ENCODE measurements around the gene DSTYK.
"Not testable (repeated sequence)": the region's sequence is repeated elsewhere in the genome, so short reads cannot be mapped to it uniquely, and the experiment has no call there.

Gene DSTYK

GRCh38 chr1:205217418-205217817 lies 5.9 kb upstream of the DSTYK start:
- DNase-seq (ENCODE audit: low read depth in 2 of 2, low spot score in 1 of 2) = no peak

- no peak for DNase-seq (ENCODE audit: low read depth in 2 of 2, low spot score in 1 of 2)
These were observed 5.1 kb upstream of the DSTYK start for GRCh38 chr1:205216588-205216987.

DNA sequence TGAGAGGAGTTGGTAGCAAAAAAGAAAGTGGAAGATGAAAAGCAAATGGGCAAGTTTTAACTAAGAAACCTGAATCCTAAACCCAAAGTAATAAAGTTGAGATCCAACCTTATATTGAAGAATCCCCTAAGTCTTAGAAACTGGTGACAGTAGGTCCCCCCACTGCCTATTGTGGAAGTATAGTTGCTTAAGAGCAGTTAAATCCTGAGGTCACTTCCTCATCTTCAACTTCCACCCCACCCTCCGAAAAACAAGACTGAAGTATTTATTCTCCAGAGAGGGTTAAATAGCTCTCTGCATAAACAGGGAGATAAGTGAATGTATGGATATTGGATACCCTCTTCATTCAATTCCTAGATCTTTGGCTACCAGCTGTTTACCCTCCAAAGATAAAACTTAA lies 3.3 kb upstream of the DSTYK start:
- DNase-seq (ENCODE audit: low read depth in 2 of 2, low spot score in 1 of 2) = no peak

DNA sequence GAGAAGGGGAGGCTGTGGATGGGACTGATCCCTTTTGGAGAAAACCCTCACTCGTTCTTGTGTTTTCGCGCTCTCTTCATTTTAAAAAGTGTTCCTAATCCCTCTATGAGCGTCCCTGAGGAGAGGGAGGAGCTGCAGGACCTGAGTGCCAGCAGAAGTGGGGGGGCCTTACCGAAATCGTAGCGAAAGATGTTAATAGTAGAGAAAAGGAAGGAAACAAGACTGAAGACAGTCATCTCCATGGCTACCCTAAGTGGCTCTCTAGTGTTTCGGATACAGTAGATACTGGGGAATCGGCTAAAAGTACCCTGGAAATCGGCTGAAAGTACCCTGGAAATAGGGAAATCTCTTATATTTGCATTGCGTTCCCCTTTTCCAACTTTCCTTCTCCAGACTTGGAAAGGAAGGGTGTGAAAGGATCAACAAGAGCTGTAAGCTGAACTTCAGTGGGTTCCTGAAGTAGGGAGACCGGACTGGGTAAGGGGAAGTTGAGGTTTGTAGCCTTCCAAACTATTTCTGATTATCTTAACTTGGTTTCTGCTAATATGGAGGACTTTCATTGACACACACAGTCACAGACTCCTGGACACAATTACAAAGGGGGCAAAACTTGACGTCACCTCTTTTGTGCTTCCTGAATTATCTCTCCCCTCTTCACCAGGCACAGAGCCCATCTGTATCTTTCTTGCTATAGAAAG lies 486 bp upstream of the DSTYK start:
- DNase-seq (ENCODE audit: low read depth in 2 of 2, low spot score in 1 of 2) = no peak

GRCh38 chr1:205210756-205211168 lies 740 bp downstream of the DSTYK start:
- no peak for DNase-seq (ENCODE audit: low read depth in 2 of 2, low spot score in 1 of 2)

DNA sequence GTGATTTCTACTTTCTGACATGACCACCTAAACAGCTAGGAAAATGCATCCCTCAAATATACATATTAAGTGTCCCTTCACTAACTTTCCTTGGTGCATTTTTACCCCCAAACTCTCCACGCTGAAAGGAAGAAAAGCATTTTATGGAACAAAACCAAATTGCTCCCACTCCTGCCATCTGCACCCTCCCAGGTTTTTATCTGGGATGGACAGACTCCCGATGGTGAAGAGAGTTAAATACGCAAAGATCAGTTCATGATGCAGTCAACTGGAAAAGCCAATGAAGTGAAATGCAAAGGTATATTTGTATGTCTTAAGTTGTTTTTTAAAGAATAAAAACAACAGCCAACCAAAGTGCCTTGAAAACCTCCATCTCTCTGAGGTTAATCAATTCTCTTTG lies 2.7 kb downstream of the DSTYK start:
- no peak for DNase-seq (ENCODE audit: low read depth in 2 of 2, low spot score in 1 of 2)

DNA sequence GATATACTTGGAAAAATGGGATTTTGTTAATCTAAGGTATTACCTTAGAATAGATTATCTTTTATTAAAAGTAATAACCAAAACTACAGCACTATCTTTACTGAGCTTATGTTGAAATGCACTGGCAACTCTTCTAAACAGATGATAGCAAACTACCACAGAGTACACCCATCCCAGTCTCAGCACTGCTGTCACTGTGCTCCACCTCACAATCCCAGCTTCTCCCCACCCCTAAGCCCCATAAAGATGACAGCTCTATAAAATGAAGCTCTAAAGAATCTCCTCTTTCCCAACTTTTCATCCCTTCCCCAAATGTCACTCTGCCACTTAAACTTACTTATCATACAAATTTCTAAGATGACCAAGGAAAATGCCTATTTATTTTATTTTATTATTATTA lies 6.4 kb downstream of the DSTYK start:
- no peak for DNase-seq (ENCODE audit: low read depth in 2 of 2, low spot score in 1 of 2)

DNA sequence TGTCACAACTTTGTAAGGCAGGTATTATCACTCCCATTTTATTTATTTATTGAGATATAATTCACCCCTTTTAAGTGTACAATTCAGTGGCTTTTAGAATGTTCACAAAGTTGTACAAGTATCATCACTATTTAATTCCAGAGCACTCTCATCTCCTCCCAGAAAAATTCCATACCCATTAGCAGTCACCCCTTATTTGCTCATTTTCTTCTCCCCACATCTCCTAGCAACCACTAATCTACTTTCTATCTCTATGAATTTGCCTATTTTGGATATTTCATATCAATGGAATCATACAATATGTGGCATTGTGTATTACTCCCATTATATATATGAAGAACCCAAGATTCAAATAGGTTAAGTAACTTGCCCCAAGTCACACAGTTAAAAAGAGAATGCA lies 7.0 kb downstream of the DSTYK start:
- no peak for DNase-seq (ENCODE audit: low read depth in 2 of 2, low spot score in 1 of 2)

GRCh38 chr1:205199931-205200299 lies 11.6 kb downstream of the DSTYK start:
- DNase-seq (ENCODE audit: low read depth in 2 of 2, low spot score in 1 of 2) = no peak

DNA sequence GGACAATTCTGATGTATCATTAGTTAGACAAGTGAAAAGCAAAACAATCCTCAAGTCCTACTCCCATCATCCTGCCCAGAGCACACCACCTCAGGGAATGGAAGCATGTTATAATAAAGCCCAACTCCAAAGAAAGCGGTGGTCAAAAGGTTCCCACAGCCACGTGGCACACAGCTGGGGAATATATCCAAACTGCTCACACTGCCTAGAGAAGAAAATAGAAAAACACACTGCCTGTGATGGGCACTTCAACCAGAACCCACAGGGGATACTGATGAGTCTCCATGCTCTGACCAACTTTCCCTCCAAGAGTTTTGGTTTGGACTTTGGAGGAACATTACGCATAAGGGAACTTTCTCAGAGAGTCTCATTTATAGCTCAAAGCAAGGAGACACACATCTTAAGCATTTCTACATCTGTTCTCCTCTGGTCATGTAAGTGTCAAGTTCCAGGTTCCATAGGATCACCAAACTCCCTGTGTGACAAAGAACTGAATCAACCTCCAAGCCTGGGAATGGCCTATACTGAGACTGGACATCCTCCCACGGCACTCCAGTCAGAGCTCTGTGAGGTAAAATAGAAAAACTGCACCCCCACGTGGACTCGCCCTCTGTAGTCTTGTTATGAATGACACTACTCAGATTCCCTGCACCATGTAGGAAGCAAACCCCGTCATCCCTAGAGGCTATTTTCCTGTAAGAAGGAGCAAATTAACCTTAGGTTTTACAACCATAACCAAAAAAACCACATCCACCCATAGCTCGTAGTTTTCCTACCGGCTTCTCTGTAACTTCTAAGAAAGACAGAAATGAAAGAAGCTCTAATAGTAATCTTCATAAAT lies 12.2 kb downstream of the DSTYK start:
- no peak for DNase-seq (ENCODE audit: low read depth in 2 of 2, low spot score in 1 of 2)

GRCh38 chr1:205192287-205192686 lies 19.2 kb downstream of the DSTYK start:
- no peak for DNase-seq (ENCODE audit: low read depth in 2 of 2, low spot score in 1 of 2)

- DNase-seq (ENCODE audit: low read depth in 2 of 2, low spot score in 1 of 2) = no peak
These were observed 19.9 kb downstream of the DSTYK start for GRCh38 chr1:205191622-205192021.

DNA sequence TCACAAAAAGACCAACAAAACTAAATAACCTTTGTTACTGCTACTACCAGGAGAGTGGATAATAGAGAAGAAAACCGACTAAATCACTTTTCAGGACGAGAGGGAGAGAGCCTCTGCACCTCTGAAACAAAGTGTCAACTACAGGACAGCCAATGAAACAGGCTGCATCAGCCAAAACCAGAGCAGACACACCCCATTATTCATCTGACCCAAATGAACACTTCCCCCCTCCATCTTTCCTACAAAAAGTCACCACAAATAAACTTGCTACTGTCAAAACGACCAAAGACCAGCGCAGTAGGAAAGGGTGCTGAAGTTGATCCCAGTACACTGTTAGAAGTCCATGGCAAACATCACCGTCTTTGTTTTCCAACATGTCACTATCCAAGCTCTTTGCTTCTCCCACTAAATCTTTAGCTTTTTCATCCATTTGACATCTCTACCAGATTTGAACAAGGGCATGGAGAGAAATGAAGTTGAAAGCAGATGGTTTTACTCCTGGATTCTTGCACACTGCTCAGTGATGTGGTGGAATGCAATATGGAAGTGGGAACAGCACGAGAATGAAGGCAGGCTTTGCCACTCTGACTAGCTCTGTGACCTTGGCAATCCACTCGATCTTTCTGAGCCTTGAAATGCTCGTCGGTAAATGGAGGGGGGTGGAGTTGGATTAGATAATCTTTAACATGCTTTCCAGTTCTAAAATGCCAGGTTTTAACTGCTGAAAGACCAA lies 20.5 kb downstream of the DSTYK start:
- DNase-seq (ENCODE audit: low read depth in 2 of 2, low spot score in 1 of 2) = no peak

DNA sequence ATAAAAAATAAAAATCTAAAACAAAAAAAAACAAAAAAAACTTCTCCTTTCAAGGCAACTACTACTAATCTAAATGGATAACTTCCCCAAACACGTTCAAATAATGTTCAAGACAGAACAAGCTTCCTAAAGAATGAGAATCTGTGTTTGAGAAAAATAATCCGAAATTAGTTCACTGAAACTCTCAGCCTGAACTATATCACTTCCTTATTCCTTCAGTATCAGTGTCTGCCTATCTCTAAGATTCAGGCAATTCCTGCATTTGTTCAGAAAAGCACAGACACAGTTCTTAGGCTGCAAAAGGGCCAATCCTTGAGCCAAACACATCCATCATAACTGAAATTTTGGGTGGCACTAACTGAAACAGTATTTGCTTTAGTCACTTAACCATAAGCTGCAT lies 22.4 kb downstream of the DSTYK start:
- no peak for DNase-seq (ENCODE audit: low read depth in 2 of 2, low spot score in 1 of 2)

GRCh38 chr1:205188596-205188995 lies 22.9 kb downstream of the DSTYK start:
- DNase-seq (ENCODE audit: low read depth in 2 of 2, low spot score in 1 of 2) = no peak

DNA sequence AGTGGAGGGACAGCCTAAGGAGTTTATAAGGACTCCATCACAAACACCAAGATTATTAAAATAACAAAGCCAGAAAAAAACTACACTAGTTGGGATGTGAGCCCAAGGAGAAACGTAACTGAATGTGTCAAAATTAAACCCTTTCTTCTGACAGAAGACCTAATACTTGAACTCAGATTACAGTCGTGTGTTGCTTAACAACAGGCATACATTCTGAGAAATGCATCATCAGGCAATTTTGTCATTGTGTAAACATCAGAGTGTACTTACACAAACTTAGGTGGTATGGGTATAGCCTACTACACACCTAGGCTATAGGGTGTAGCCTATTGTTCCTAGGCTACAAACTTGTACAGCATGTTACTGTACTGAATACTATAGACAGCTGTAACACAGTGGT lies 23.4 kb downstream of the DSTYK start:
- no peak for DNase-seq (ENCODE audit: low read depth in 2 of 2, low spot score in 1 of 2)

GRCh38 chr1:205187420-205187819 lies 24.1 kb downstream of the DSTYK start:
- no peak for DNase-seq (ENCODE audit: low read depth in 2 of 2, low spot score in 1 of 2)

DNA sequence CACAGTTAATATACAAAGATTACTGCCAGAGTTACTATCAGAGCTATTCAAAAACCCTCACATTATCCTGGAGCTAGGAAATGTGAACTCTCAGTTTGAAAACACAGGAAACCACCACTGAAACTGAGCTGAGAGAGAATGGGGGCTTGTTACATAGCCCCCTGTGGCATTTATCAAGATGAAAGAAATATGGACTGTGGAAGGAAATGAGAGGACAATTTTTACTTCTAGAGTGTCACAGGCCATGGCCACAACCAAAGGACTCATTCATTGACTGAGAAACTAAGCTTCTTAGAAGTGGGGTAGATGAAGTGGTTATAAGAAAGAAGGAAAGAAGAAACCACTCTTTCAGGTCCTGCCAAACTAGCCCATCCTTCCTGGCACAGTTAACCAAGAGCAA lies 25.3 kb downstream of the DSTYK start:
- no peak for DNase-seq (ENCODE audit: low read depth in 2 of 2, low spot score in 1 of 2)

- DNase-seq (ENCODE audit: low read depth in 2 of 2, low spot score in 1 of 2) = no peak
These were observed 27.7 kb downstream of the DSTYK start for GRCh38 chr1:205183676-205184335.

DNA sequence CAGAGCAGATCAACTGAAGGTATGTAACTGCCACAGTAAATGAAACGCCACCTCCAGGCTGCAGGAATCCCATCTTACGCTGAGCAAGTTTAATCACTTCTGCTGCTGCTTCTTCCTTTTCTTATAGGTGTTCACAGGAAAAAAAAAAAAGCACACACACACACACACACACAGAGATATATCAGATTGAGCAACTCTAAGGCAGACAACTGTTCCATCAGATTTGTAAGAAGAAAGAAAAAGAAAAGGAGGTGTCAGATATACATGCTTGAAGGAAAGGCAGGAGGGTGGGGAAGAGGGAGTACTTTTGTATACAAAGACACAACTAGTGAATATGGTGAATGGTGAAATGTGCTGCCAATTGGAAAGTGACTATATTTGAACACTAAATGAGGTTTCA lies 28.6 kb downstream of the DSTYK start:
- no peak for DNase-seq (ENCODE audit: low read depth in 2 of 2, low spot score in 1 of 2)

DNA sequence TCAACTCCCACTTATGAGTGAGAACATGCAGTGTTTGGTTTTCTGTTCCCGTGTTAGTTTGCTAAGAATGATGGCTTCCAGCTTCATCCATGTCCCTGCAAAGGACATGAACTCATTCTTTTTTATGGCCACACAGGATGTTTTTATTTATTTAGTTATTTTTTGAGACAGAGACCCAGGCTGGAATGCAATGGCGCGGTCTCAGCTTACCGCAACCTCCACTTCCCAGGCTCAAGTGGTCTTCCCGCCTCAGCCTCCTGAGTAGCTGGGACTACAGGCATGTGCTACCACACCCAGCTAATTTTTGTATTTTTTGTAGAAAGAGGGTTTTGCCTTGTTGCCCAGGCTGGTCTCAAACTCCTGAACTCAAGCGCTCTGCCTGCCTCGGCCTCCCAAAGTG lies 31.2 kb downstream of the DSTYK start:
- not testable (repeated sequence) for DNase-seq (ENCODE audit: low read depth in 2 of 2, low spot score in 1 of 2)

GRCh38 chr1:205179842-205180241 lies 31.7 kb downstream of the DSTYK start:
- no peak for DNase-seq (ENCODE audit: low read depth in 2 of 2, low spot score in 1 of 2)
